ENCODE measurements around the gene NRBF2.

NRBF2 gene

GRCh38 chr10:63165249-63165648 is 32.1 kb downstream of the NRBF2 start:
- DNase-seq, result no peak

- peak; percentile 79 for DNase-seq
Measured at GRCh38 chr10:63166742-63167258, 33.7 kb downstream of the NRBF2 start.

- no peak for DNase-seq
Measured at GRCh38 chr10:63168821-63169462, 35.8 kb downstream of the NRBF2 start.

- DNase-seq, result no peak
Measured at GRCh38 chr10:63169624-63170023, 36.5 kb downstream of the NRBF2 start.

- DNase-seq, result no peak
Measured at GRCh38 chr10:63171255-63171855, 38.2 kb downstream of the NRBF2 start.

GRCh38 chr10:63171926-63172325 is 38.8 kb downstream of the NRBF2 start:
- DNase-seq, result no peak

GRCh38 chr10:63173468-63174232 is 40.5 kb downstream of the NRBF2 start:
- DNase-seq, result no peak

- no peak for DNase-seq
Measured at GRCh38 chr10:63175534-63175933, 42.4 kb downstream of the NRBF2 start.

- no peak for DNase-seq
Measured at GRCh38 chr10:63192826-63193225, 59.7 kb downstream of the NRBF2 start.

GRCh38 chr10:63197344-63198092 is 64.4 kb downstream of the NRBF2 start:
- peak; percentile 92 for DNase-seq

GRCh38 chr10:63199716-63200115 is 66.6 kb downstream of the NRBF2 start:
- DNase-seq, result no peak

- peak; percentile 12 for DNase-seq
Measured at GRCh38 chr10:63200431-63200830, 67.3 kb downstream of the NRBF2 start.

GRCh38 chr10:63201118-63201517 is 68.0 kb downstream of the NRBF2 start:
- DNase-seq, result no peak
